Measurements from ENCODE around the gene SYCP1.
A peak's percentile ranks its signal among the peaks of the same experiment; 100 is the strongest.
"Not testable (repeated sequence)": the region's sequence is repeated elsewhere in the genome, so short reads cannot be mapped to it uniquely, and the experiment has no call there.

Gene SYCP1

GRCh38 chr1:114979278-114979891 lies 124.7 kb downstream of the SYCP1 start:
- peak; percentile 69 to 72 for DNase-seq

DNA sequence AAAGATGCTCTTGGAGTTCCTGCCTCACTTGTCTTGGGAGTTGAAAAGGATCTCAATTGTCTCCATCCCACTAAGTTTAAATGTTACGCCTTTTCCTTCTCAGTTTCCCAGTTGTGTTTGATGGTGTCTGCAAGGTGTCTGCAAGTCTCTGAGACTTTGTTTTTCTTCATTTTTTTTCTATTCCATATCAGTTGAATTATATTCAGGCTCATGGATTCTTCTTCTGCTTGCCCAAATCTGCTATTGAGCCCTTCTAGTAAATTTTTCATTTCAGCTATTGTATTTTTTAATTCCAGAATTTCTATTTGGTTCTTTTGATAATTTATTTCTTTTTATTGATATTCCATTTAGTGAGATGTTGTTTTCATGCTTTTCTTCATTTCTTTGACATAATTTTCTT lies 127.6 kb downstream of the SYCP1 start:
- no peak for DNase-seq

DNA sequence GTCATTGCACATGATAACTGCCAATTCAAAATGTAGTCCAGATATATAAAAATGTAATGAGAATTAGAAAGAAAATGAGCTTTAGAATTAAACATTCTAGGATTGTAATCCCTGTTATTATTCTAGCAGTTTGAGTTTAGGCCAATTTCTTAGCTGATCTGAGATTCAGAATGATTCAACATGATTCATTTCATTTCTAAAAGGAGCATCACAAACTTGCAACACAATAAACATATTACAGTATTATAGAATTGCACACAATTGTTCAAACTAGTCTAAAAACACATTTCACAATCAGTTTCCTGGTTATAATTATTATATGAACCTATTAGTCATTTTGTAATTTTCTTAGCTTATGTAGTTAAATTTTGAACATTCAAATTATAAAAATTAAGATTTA lies 131.6 kb downstream of the SYCP1 start:
- no peak for DNase-seq

- DNase-seq = no peak
Observed at GRCh38 chr1:114988095-114988494, 133.4 kb downstream of the SYCP1 start.

GRCh38 chr1:114997510-114998289 lies 143.0 kb downstream of the SYCP1 start:
- no peak for DNase-seq

DNA sequence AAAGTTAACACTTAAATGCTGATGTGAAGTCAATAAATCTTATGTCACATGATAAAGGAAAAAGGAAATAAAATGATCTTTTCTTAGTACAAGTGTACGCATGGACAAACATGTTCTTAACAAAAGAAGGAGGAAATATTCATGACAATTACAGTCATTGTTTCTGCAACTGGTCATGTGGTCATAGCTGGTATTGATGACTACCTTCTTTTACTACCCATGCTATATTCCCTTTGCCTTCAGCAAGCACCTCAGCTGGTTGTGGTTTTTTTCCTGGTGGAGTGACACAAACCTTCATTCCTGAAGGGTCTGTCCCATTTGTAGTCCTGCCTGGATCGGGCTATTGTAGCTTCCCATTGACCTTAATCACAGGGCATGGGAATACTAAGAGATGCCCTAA lies 151.5 kb downstream of the SYCP1 start:
- DNase-seq = no peak

- DNase-seq = peak in 1 of 2 donors; percentile 22
Observed at GRCh38 chr1:115012006-115012405, 157.3 kb downstream of the SYCP1 start.

GRCh38 chr1:115012434-115012833 lies 157.8 kb downstream of the SYCP1 start:
- DNase-seq = no peak

- DNase-seq = no peak
Observed at GRCh38 chr1:115013792-115014191, 159.1 kb downstream of the SYCP1 start.

DNA sequence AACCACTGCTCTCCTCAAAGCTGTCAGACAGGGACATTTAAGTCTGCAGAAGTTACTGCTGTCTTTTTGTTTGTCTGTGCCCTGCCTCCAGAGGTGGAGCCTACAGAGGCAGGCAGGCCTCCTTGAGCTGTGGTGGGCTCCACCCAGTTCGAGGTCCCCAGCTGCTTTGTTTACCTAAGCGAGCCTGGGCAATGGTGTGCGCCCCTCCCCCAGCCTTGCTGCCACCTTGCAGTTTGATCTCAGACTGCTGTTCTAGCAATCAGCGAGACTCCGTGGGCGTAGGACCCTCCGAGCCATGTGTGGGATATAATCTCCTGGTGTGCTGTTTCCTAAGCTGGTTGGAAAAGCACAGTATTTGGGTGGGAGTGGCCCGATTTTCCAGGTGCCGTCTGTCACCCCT lies 164.9 kb downstream of the SYCP1 start:
- not testable (repeated sequence) for DNase-seq

DNA sequence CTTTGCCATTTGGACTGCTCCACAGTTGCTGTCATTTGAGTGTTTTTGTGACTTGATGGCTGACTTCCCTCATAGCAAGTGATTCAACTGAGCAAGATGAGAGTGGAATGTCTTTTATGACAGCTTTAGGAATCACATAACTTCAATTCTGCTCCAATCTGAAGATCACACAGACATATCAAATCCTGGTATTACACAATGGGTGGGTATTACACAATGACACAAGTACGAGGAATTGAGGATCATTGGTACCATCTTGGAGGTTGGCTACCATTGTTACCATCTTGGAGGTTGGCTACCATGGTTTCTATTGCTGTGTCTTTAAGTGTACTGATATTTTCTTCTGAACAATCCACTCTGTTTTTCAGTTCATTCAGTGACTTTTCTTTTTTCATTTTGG lies 166.5 kb downstream of the SYCP1 start:
- no peak for DNase-seq

- no peak for DNase-seq
Observed at GRCh38 chr1:115023593-115023992, 168.9 kb downstream of the SYCP1 start.

DNA sequence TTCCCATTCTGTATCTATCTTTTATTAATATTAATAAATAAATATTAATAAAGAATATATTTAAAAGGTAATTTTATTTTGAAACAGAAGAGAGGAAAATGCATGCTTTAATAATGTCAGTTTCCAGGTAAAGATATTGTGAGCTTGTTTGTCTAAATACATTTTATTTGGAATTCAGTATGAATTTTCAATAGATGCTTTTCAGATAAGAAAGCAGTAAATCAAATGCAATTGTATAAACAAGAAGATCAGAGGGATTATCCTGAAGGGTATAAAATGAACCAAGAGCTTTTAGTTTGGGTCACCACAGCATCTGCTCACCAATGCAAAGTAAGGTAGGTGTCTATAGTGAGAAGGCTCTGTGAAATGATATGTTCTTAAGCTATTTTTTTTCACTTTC lies 174.9 kb downstream of the SYCP1 start, which contains the start of gene TSHB:
TSHB (plus strand) TSS at position 301 of the 400 bp plus-strand sequence. CDS start 3,537 bp downstream, outside the sequence.
- no peak for DNase-seq

DNA sequence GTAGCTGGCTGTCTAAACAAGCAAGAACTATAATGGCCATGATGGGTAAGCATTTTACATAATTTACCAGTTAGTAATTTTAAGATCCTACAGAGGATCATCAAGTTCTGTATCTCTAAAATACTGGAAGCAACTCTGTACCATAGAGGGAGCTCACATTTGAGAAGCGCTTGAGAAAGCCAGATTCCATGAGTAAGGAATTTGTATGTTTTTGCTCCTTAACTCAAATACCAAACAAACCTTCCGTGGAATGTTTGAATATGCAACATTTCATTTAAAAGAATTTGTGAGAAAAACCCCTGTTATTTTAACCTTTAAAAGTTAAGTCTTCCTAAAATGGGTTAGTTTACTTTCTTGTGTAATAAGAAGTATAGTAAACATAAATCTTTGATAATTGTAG lies 176.9 kb downstream of the SYCP1 start:
- DNase-seq = no peak

GRCh38 chr1:115035652-115036051 lies 181.0 kb downstream of the SYCP1 start:
- DNase-seq = no peak

DNA sequence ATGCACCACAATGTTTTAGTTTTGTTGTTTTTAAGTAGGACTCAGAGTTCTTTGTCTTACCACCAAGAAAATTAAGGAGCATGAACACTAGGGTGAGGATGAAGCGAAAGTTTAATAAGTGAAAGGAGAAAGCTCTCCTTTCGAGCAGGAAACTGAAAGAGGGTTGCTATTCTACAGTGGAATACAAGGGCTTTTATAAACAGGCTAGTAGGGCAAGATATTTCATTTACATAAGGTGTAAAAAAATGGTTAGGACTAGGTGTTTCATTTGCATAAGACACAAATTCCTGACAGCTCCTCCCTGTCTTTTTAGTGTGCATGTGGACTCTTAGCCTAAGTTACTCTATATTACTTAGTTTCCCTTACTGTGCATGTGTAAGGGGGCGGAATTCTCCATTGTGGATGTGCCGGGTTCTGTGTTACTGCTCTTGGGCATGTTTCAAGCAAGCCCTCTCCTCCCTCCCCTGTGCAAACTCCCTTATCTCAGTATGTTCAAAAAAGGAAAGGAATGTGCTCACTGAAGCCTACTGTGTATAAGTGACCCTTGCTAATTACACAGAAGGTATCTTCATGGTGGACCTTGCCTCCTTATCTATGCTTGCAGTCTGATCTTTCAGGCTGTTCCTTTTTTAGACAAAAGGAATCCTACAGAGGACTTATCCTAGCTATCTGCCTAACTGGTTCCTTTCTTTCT lies 182.3 kb downstream of the SYCP1 start:
- DNase-seq = no peak

DNA sequence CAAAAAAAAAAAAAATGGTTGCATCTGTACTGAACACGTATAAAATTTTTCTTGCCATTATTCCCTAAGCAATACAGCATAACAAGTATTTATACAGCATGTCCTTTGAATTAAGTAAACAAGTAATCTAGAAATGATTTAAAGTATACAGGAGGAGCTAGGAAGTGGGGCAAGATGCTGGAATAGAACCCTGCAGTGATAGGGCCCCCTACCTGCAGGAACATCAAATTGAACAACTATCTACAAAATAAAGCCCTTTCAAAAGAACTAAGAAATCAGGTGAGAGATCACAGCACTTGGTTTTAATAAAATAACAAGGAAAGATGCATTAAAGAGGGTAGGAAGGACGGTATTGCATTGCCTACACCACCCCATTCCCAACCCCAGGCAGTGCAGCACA lies 185.8 kb downstream of the SYCP1 start:
- DNase-seq = no peak

DNA sequence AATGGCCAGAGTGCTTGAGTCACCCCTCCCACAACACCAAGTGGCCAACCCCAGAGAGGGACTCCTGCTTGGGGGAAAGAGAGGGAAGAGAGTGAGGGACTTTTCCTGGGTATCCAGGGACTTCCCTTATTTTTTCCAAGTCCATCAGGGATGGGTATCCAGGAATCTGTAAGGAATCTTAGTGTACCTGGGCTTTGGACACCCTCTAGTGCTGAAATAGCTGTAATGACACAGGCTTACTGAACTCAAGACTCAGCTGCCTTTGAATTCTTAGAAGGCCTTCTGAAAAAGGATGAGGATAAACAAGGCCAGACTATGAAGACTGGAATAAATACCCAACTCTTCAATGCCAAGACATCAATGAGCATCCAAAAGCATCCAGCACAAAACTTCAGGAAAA lies 187.0 kb downstream of the SYCP1 start:
- DNase-seq = no peak
